Neural cell (in vitro differentiated cells): ENCODE results near the gene COPRS.
"Not testable (repeated sequence)": the region's sequence is repeated elsewhere in the genome, so short reads cannot be mapped to it uniquely, and the experiment has no call there.

Experiments
- EP300 ChIP-seq: fragments of 450-650 bp; conservative IDR thresholded peaks from 2 replicates; pipeline ENCODE4 v1.6.1; 2014; ENCODE audit warnings: antibody characterized with exemption, mild to moderate bottlenecking, moderate library complexity; ENCODE audit not compliant: poor library complexity, severe bottlenecking
- EZH2 ChIP-seq: fragments of 200-600, 300-800 bp; shearing (Covaris generic), sonication (generic); IDR thresholded peaks from 2 replicates; pipeline ENCODE4 v1.6.1; 2014; ENCODE audit warnings: antibody characterized with exemption, low read length, borderline replicate concordance, mild to moderate bottlenecking; ENCODE audit not compliant: insufficient read depth, poor library complexity, severe bottlenecking
- POLR2AphosphoS5 ChIP-seq: IDR thresholded peaks from 2 replicates; pipeline ENCODE4 v1.6.1; 2012
- RAD21 ChIP-seq: fragments of 450-650 bp; conservative IDR thresholded peaks from 2 replicates; pipeline ENCODE4 v1.6.1; 2014; ENCODE audit warnings: antibody characterized with exemption, mild to moderate bottlenecking, moderate library complexity
- TF ChIP-seq, protein P1 (sequence below): fragments of 450-650 bp; IDR thresholded peaks from 2 replicates; pipeline ENCODE4 v1.5.1; 2014; ENCODE audit warnings: antibody characterized with exemption, mild to moderate bottlenecking, moderate library complexity; ENCODE audit not compliant: poor library complexity, severe bottlenecking
- TF ChIP-seq, protein P2 (sequence below): IDR thresholded peaks from 2 replicates; pipeline ENCODE4 v1.6.1; 2012; ENCODE audit warnings: borderline replicate concordance

DNA sequence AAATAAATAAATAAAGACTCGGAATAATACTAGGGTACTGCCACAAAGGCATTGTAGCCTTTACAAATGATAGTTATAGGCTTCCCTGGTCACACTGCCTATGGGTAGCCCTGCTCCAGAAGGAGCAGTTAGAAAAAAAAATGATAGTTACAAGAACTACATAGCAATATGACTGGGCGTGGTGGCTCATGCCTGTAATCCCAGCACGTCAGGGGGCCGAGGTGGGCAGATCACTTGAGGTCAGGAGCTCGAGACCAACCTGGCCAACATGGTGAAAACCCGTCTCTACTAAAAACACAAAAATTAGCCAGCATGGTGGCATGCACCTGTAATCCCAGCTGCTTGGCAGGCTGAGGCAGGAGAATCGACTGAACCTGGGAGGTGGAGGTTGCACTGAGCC, 40.2 kb downstream of the COPRS start:
- not testable (repeated sequence) for TF ChIP-seq EZH2, RAD21, EP300, POLR2AphosphoS5
- TF ChIP-seq, protein P1, sequence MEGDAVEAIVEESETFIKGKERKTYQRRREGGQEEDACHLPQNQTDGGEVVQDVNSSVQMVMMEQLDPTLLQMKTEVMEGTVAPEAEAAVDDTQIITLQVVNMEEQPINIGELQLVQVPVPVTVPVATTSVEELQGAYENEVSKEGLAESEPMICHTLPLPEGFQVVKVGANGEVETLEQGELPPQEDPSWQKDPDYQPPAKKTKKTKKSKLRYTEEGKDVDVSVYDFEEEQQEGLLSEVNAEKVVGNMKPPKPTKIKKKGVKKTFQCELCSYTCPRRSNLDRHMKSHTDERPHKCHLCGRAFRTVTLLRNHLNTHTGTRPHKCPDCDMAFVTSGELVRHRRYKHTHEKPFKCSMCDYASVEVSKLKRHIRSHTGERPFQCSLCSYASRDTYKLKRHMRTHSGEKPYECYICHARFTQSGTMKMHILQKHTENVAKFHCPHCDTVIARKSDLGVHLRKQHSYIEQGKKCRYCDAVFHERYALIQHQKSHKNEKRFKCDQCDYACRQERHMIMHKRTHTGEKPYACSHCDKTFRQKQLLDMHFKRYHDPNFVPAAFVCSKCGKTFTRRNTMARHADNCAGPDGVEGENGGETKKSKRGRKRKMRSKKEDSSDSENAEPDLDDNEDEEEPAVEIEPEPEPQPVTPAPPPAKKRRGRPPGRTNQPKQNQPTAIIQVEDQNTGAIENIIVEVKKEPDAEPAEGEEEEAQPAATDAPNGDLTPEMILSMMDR = not testable (repeated sequence)
- TF ChIP-seq, protein P2, sequence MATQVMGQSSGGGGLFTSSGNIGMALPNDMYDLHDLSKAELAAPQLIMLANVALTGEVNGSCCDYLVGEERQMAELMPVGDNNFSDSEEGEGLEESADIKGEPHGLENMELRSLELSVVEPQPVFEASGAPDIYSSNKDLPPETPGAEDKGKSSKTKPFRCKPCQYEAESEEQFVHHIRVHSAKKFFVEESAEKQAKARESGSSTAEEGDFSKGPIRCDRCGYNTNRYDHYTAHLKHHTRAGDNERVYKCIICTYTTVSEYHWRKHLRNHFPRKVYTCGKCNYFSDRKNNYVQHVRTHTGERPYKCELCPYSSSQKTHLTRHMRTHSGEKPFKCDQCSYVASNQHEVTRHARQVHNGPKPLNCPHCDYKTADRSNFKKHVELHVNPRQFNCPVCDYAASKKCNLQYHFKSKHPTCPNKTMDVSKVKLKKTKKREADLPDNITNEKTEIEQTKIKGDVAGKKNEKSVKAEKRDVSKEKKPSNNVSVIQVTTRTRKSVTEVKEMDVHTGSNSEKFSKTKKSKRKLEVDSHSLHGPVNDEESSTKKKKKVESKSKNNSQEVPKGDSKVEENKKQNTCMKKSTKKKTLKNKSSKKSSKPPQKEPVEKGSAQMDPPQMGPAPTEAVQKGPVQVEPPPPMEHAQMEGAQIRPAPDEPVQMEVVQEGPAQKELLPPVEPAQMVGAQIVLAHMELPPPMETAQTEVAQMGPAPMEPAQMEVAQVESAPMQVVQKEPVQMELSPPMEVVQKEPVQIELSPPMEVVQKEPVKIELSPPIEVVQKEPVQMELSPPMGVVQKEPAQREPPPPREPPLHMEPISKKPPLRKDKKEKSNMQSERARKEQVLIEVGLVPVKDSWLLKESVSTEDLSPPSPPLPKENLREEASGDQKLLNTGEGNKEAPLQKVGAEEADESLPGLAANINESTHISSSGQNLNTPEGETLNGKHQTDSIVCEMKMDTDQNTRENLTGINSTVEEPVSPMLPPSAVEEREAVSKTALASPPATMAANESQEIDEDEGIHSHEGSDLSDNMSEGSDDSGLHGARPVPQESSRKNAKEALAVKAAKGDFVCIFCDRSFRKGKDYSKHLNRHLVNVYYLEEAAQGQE = not testable (repeated sequence)
